22Rv1 (cell line): Measurements from ENCODE around the gene PPFIBP2.

Source experiments
- H3K27ac ChIP-seq: fragments of 450-650 bp; 2 replicates; pipeline ENCODE4 v1.5.1; 2017
- ZFX ChIP-seq: fragments of 450-650 bp; IDR thresholded peaks from 2 replicates; pipeline ENCODE4 v1.6.1; 2017; ENCODE audit warnings: antibody characterized with exemption, borderline replicate concordance
- TF ChIP-seq, protein P1 (sequence below): fragments of 450-650 bp; IDR thresholded peaks from 2 replicates; pipeline ENCODE4 v1.5.1; 2017; ENCODE audit warnings: mild to moderate bottlenecking

PPFIBP2 gene

DNA sequence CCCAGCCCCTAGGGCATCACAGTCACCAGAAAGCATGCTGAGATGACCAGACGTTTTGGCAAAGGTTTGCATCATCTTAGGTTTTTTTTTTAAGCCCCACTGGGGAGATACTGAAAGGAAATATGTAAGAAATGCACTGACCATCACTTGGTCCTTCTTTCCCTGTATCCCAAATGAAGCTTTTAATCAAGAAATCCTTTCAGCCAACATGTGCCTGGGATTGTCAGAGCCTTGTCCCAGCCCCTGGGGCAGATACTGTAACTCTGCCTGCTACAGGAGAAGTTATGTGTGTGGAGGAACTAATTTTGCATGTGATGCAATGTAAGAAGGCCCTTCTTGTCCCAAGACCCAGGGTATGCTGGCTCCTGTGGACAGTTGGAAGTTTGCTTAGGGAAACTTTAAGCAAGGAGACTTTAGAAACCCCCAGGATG, 65.6 kb downstream of the PPFIBP2 start:
- H3K27ac ChIP-seq = no peak overlapping the region
- TF ChIP-seq, protein P1, sequence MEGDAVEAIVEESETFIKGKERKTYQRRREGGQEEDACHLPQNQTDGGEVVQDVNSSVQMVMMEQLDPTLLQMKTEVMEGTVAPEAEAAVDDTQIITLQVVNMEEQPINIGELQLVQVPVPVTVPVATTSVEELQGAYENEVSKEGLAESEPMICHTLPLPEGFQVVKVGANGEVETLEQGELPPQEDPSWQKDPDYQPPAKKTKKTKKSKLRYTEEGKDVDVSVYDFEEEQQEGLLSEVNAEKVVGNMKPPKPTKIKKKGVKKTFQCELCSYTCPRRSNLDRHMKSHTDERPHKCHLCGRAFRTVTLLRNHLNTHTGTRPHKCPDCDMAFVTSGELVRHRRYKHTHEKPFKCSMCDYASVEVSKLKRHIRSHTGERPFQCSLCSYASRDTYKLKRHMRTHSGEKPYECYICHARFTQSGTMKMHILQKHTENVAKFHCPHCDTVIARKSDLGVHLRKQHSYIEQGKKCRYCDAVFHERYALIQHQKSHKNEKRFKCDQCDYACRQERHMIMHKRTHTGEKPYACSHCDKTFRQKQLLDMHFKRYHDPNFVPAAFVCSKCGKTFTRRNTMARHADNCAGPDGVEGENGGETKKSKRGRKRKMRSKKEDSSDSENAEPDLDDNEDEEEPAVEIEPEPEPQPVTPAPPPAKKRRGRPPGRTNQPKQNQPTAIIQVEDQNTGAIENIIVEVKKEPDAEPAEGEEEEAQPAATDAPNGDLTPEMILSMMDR = no peak
- no peak for TF ChIP-seq ZFX

DNA sequence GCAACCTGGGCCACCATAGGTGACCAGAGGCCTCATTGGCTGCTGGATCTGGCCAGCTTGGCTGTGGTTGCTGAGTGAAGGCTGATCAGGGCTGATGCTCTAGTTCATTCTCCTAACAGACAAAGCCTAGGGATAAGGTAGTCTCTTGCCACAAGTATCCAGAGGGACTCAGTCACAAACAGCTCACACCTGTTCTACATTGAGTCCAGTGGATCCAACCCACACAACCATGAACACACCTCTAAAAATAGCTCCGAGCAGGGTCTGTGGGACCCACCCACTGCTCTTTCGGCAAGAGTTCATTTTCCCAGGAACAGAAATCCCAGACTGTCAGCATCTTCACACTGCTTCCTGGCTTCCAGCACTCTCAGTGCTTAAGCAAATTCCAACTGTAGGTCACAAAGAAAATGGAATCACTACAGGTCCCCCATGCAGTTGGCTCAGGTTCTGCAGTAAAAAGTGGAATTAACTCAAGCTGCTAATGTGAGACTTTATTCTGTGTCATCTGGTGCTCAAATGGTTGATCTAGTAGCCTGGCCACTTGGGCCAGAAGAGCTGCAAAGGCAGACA, 67.3 kb downstream of the PPFIBP2 start:
- TF ChIP-seq ZFX = no peak
- TF ChIP-seq, protein P1 = no peak
- no peak overlapping the region for H3K27ac ChIP-seq

- no peak for TF ChIP-seq ZFX
- TF ChIP-seq, protein P1 = no peak
- no peak overlapping the region for H3K27ac ChIP-seq
Measured at GRCh38 chr11:7582338-7582985, 68.7 kb downstream of the PPFIBP2 start.

- no peak overlapping the region for H3K27ac ChIP-seq
- TF ChIP-seq ZFX = no peak
- TF ChIP-seq, protein P1 = no peak
Measured at GRCh38 chr11:7583248-7583647, 69.4 kb downstream of the PPFIBP2 start.

- TF ChIP-seq, protein P1 = no peak
- TF ChIP-seq ZFX = no peak
- no peak overlapping the region for H3K27ac ChIP-seq
Measured at GRCh38 chr11:7584910-7585309, 71.1 kb downstream of the PPFIBP2 start.

DNA sequence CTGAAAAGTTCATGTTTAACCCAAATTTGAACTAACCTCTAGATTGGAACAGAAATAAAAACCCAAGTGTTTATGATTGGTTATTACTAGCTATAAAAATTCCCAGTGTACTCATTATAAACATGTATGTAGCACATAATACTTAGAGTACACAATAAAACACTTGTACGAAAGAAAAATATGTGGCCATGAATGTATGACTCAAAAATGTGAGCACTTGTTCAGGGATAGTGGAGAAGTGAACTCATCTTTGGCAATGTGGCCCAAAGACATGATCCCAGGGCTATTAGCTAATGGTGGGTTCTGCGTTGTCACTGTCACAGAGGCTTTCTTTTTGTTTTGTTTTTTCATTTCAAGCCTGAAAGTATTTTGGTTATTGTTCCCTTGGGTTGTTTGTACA, 72.0 kb downstream of the PPFIBP2 start:
- TF ChIP-seq ZFX = no peak
- TF ChIP-seq, protein P1 = no peak
- H3K27ac ChIP-seq = no peak overlapping the region

DNA sequence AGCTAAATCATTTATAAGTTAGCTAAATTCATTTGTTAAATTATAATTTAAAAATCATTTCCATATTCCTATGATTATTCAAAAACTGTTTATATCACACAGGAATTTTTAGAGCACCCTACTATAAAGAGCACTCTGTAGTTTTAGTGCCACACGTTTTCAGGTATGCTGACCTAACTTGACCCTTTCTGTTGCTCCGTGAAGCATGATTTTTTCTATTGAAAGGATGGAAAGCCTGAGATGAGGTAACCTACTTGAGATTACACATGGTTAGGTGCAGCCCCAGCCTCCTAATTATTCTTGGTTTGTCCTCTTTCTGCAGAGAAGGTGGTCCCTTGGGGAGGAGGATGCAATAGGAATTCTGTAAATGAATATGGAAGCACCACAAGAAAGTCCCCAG, 72.6 kb downstream of the PPFIBP2 start:
- H3K27ac ChIP-seq = no peak overlapping the region
- TF ChIP-seq, protein P1 = no peak
- no peak for TF ChIP-seq ZFX
